Panc1 (cell line): ENCODE data around the gene OR51E1. TPM values are rescaled to one million over a fixed set of nuclear protein-coding genes. Genes with fewer than 3 reads are reported as not detected.

Experiments
- ATAC-seq: fragments of 200-7000 bp; cut with Tn5 transposase; 2 replicates; pipeline ENCODE4 v1.9.1; 2020; ENCODE audit warnings: mild to moderate bottlenecking, moderate library complexity
- BruUV-seq: library from RNA; stranded (reverse); fragments of 400-500 nt; replicated peaks from 2 replicates; lab custom pipeline; 2021; lab: Mats Ljungman, UMichigan
- CTCF ChIA-PET: fragments of 300-600 bp; sonication (Branson Sonifier 250); formaldehyde crosslinking; loops from one replicate; lab custom pipeline; 2022; ENCODE audit warnings: antibody characterized with exemption; lab: Charles Lee
- POLR2A ChIA-PET: fragments of 300-600 bp; sonication (Branson Sonifier 250); formaldehyde crosslinking; loops from one replicate; lab custom pipeline; 2022; ENCODE audit warnings: antibody characterized with exemption; lab: Charles Lee
- DNase-seq: peaks from one replicate; pipeline ENCODE4 v3.0.0-alpha.2; 2010; ENCODE audit warnings: low read depth, low spot score
- H3K27ac ChIP-seq: 2 replicates; pipeline ENCODE4 v1.5.1; 2011; ENCODE audit warnings: mild to moderate bottlenecking, low read length, inconsistent platforms
- H3K27me3 ChIP-seq: fragments of 200-500 bp; sonication (Bioruptor generic); 2 replicates; pipeline ENCODE4 v1.6.0; 2014; ENCODE audit warnings: low read length, inconsistent platforms; ENCODE audit not compliant: control insufficient read depth, insufficient read depth
- H3K36me3 ChIP-seq: fragments of 200-500 bp; sonication (Bioruptor generic); 2 replicates; pipeline ENCODE4 v1.5.1; 2014; ENCODE audit warnings: inconsistent platforms, mild to moderate bottlenecking, low read length, moderate library complexity; ENCODE audit not compliant: control insufficient read depth, insufficient read depth
- H3K4me1 ChIP-seq: 2 replicates; pipeline ENCODE4 v1.5.1; 2011; ENCODE audit warnings: inconsistent platforms, mild to moderate bottlenecking, low read length, moderate library complexity; ENCODE audit not compliant: control insufficient read depth, insufficient read depth
- H3K4me3 ChIP-seq, 2 experiments: 2 replicates each; pipeline ENCODE4 v1.5.1; 2011 to 2012; ENCODE audit warnings: low read depth in 2 of 2, low read length in 2 of 2, mild to moderate bottlenecking in 2 of 2, inconsistent platforms in 1 of 2, moderate library complexity in 1 of 2
- H3K9me3 ChIP-seq: fragments of 200-500 bp; sonication (Bioruptor generic); 2 replicates; pipeline ENCODE4 v1.5.1; 2014; ENCODE audit warnings: low read depth, mild to moderate bottlenecking, inconsistent platforms, low read length, moderate library complexity; ENCODE audit not compliant: control insufficient read depth, insufficient read depth
- CTCF ChIP-seq: fragments of 450-650 bp; IDR thresholded peaks from 2 replicates; pipeline ENCODE4 v1.5.1; 2017; ENCODE audit warnings: mild to moderate bottlenecking
- POLR2AphosphoS5 ChIP-seq: IDR thresholded peaks from 2 replicates; pipeline ENCODE4 v1.6.1; 2012; ENCODE audit warnings: mild to moderate bottlenecking, low read depth, low read length, moderate library complexity
- REST ChIP-seq, 2 experiments: IDR thresholded peaks; 2 replicates each; pipeline ENCODE4 v1.6.1; 2011 to 2012; ENCODE audit warnings: low read depth in 2 of 2, control low read depth in 1 of 2, low read length in 1 of 2, mild to moderate bottlenecking in 1 of 2, moderate library complexity in 1 of 2; ENCODE audit not compliant: insufficient read depth in 1 of 2
- SIN3A ChIP-seq: IDR thresholded peaks from 2 replicates; pipeline ENCODE4 v1.6.1; 2012; ENCODE audit warnings: low read depth, mild to moderate bottlenecking, low read length, moderate library complexity, borderline replicate concordance; ENCODE audit not compliant: insufficient read depth
- TCF7L2 ChIP-seq: IDR thresholded peaks from 2 replicates; pipeline ENCODE4 v1.6.1; 2011; ENCODE audit warnings: mild to moderate bottlenecking, low read depth, low read length, inconsistent platforms
- in situ Hi-C: cut with HindIII; loops from 2 replicates; pipeline ENCODE4 v1.10.0; 2016; ENCODE audit warnings: low sequenced_read_pairs, low pct_unique_long_range_greater_than_20kb
- intact Hi-C: fragments of 100-400 bp; cut with micrococcal nuclease; formaldehyde crosslinking; loops from one replicate; pipeline ENCODE4 v1.10.0; 2022; ENCODE audit not compliant: unreplicated experiment
- total RNA-seq: library from RNA; stranded (reverse); gene quantifications from one replicate; pipeline ENCODE4 v1.2.1, GENCODE V29; 2021; ENCODE audit not compliant: unreplicated experiment

Gene OR51E1
- total RNA-seq, 1 experiment from 2014 or later = not detected

GRCh38 chr11:4700436-4700820, 56.6 kb downstream of the OR51E1 start:
- no peak for DNase-seq
- H3K27me3 ChIP-seq = no peaks in the 10 kb centered on the region
- in situ Hi-C loops = no loop called here
- no TSS peak for BruUV-seq
- intact Hi-C loops = no loop called here
- H3K4me1 ChIP-seq = no peaks in the 10 kb centered on the region
- no peaks in the 10 kb centered on the region for H3K9me3 ChIP-seq
- no peaks in the 10 kb centered on the region for H3K36me3 ChIP-seq
- ATAC-seq = no peak
- H3K27ac ChIP-seq = no peak overlapping the region
- no peak overlapping the region for H3K4me3 ChIP-seq
- ChIA-PET CTCF (no interaction called here), POLR2A (no interaction called here)
- TF ChIP-seq REST (IDR thresholded peaks at IDR 0.05; ENCODE audit: insufficient read depth in 1 of 2, low read depth in 2 of 2, low read length in 1 of 2) (no peak), TCF7L2 (no peak), CTCF (no peak), POLR2AphosphoS5 (no peak), SIN3A (no peak)

- Histone ChIP-seq H3K36me3 (no peaks in the 10 kb centered on the region), H3K9me3 (no peaks in the 10 kb centered on the region), H3K4me3 (no peak within 1 kb of the TSS), H3K4me1 (no peaks in the 10 kb centered on the region), H3K27ac (no peak within 1 kb of the TSS), H3K27me3 (no peaks in the 10 kb centered on the region)
- intact Hi-C loops = no loop called here
- in situ Hi-C loops = no loop called here
- DNase-seq (no peak), ATAC-seq (no peak)
- ChIA-PET CTCF (no interaction called here), POLR2A (no interaction called here)
- TF ChIP-seq POLR2AphosphoS5 (no peak), SIN3A (no peak), REST (IDR thresholded peaks at IDR 0.05; ENCODE audit: insufficient read depth in 1 of 2, low read depth in 2 of 2, low read length in 1 of 2) (no peak), CTCF (no peak), TCF7L2 (no peak)
- no TSS peak for BruUV-seq
These were observed 60.4 kb downstream of the OR51E1 start, which contains the start of gene MMP26 for GRCh38 chr11:4704054-4704789. TSS of gene MMP26 (plus strand) at chr11:4704784.
